Neural cell (in vitro differentiated cells): ENCODE measurements around the gene PRSS21.

Experiments used
- POLR2AphosphoS5 ChIP-seq: IDR thresholded peaks from 2 replicates; pipeline ENCODE4 v1.6.1; 2012
- TF ChIP-seq, protein P1 (sequence below): fragments of 450-650 bp; IDR thresholded peaks from 2 replicates; pipeline ENCODE4 v1.5.1; 2014; ENCODE audit warnings: antibody characterized with exemption, mild to moderate bottlenecking, moderate library complexity; ENCODE audit not compliant: poor library complexity, severe bottlenecking

DNA sequence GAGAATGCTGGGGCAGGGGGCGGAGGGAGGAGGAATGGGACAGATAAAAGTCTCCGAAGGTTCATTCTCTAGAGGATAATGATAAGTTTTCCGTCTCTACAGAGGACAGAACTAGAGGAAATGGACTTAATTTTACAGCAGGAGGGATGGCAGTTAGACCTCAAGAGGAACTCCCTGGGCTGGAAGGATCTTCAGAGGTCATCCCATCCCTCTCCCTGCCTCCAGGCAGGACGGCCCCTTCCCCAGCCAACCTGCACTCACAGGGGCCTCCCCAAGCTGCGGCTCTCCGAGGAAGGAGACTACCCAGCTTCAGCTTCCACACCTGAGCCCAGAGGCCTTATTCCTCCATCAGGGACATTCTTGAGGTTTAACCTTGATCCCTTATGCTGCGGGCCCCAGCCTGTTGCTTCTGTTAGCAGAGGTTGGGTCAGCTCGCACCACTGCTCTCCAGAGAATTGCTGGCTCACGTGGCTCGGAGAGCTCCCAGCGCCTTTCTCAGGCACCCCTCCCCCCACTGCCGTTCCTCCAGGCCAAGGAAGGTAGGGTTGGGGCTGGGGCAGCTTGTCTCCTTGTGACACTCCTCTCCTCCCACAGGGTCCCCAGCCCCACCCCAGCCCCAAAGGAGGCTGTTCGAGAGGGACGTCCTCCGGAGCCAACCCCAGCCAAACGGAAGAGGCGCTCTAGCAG is 48.5 kb upstream of the PRSS21 start:
- TF ChIP-seq, protein P1, sequence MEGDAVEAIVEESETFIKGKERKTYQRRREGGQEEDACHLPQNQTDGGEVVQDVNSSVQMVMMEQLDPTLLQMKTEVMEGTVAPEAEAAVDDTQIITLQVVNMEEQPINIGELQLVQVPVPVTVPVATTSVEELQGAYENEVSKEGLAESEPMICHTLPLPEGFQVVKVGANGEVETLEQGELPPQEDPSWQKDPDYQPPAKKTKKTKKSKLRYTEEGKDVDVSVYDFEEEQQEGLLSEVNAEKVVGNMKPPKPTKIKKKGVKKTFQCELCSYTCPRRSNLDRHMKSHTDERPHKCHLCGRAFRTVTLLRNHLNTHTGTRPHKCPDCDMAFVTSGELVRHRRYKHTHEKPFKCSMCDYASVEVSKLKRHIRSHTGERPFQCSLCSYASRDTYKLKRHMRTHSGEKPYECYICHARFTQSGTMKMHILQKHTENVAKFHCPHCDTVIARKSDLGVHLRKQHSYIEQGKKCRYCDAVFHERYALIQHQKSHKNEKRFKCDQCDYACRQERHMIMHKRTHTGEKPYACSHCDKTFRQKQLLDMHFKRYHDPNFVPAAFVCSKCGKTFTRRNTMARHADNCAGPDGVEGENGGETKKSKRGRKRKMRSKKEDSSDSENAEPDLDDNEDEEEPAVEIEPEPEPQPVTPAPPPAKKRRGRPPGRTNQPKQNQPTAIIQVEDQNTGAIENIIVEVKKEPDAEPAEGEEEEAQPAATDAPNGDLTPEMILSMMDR, result no peak
- no peak for TF ChIP-seq POLR2AphosphoS5
